ENCODE data around the gene MYO7B. TPM values are rescaled to one million over a fixed set of nuclear protein-coding genes. Genes with fewer than 3 reads are reported as not detected.
"Not testable (repeated sequence)": the region's sequence is repeated elsewhere in the genome, so short reads cannot be mapped to it uniquely, and the experiment has no call there.

Gene MYO7B
- total RNA-seq, 4 donors from 2014 or later = 0.30 to 0.78 TPM; not detected in 2

DNA sequence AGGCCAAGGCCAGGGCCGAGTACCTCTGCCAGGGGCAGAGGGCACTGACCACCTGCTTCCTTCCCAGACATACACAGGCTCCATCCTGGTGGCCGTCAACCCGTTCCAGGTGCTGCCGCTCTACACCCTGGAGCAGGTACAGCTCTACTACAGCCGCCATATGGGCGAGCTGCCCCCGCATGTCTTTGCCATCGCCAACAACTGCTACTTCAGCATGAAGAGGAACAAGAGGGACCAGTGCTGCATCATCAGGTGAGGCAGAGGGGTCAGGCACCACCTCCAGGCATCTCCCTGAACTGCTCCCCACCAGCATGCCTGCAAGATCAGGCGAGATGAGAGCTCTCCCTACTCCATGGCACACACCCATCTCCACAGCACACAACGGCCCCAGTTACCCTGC lies 31.1 kb downstream of the MYO7B start:
- DNase-seq (ENCODE audit: low spot score in 2 of 2) = no peak
- Histone ChIP-seq H3K36me3 (no peaks in the 10 kb centered on the region), H3K9me3 (no peaks in the 10 kb centered on the region), H3K27me3 (no peaks in the 10 kb centered on the region), H3K4me3 (no peak overlapping the region), H3K27ac (no peak overlapping the region), H3K4me1 (peaks cover 0 to 27% (median 17%) of the 10 kb centered on the region in 4 donors)
- 89% methylated on average over 7 to 10 of the region's 10 CpGs for WGBS, 2 donors
- TF ChIP-seq EP300 (IDR thresholded peaks at IDR 0.05) = no peak
- TF ChIP-seq, protein P1, sequence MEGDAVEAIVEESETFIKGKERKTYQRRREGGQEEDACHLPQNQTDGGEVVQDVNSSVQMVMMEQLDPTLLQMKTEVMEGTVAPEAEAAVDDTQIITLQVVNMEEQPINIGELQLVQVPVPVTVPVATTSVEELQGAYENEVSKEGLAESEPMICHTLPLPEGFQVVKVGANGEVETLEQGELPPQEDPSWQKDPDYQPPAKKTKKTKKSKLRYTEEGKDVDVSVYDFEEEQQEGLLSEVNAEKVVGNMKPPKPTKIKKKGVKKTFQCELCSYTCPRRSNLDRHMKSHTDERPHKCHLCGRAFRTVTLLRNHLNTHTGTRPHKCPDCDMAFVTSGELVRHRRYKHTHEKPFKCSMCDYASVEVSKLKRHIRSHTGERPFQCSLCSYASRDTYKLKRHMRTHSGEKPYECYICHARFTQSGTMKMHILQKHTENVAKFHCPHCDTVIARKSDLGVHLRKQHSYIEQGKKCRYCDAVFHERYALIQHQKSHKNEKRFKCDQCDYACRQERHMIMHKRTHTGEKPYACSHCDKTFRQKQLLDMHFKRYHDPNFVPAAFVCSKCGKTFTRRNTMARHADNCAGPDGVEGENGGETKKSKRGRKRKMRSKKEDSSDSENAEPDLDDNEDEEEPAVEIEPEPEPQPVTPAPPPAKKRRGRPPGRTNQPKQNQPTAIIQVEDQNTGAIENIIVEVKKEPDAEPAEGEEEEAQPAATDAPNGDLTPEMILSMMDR (IDR thresholded peaks at IDR 0.05) = no peak
- no peak for TF ChIP-seq POLR2A (IDR thresholded peaks at IDR 0.05)

DNA sequence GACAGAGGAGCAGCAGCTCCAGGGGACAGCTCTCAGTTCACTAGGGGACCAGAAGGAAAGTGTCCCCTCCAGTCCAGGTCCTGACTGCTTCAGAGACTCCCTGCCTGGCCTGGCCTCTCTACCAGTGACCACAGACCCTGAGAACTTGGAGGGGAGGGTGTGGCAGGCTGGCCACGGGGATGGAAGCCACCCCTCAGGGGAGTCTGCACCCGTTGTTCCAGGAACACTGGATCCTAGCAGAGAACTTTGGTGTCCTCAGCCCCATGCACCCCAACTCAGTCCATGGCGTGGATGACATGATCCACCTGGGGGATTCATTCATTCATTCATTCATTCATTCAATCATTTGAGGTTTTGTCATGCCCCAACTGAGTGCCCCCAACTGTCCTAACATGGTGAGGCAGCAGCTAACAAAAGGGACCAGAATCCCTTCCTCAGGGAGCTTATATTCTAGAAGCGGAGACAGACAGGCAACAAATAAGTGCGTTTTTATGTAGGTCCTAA lies 31.9 kb downstream of the MYO7B start:
- TF ChIP-seq, protein P1 (IDR thresholded peaks at IDR 0.05) = no peak
- TF ChIP-seq EP300 (IDR thresholded peaks at IDR 0.05) (no peak), POLR2A (IDR thresholded peaks at IDR 0.05) (no peak)
- no peaks in the 10 kb centered on the region for H3K27me3 ChIP-seq
- DNase-seq (ENCODE audit: low spot score in 2 of 2) = no peak

GRCh38 chr2:127568128-127568527 lies 32.6 kb downstream of the MYO7B start:
- H3K4me1 ChIP-seq = peaks cover 0 to 27% (median 17%) of the 10 kb centered on the region in 4 donors
- no peak overlapping the region for H3K27ac ChIP-seq
- no peaks in the 10 kb centered on the region for H3K36me3 ChIP-seq
- no peaks in the 10 kb centered on the region for H3K9me3 ChIP-seq
- TF ChIP-seq, protein P1 (IDR thresholded peaks at IDR 0.05) = no peak
- TF ChIP-seq EP300 (IDR thresholded peaks at IDR 0.05) (no peak), POLR2A (IDR thresholded peaks at IDR 0.05) (no peak)
- WGBS, 2 donors = 85 to 89% methylated on average over 6 of the region's 6 CpGs
- no peaks in the 10 kb centered on the region for H3K27me3 ChIP-seq
- H3K4me3 ChIP-seq = no peak overlapping the region
- DNase-seq (ENCODE audit: low spot score in 2 of 2) = no peak

More for the DNA sequence above, 31.9 kb downstream of the MYO7B start:
- Histone ChIP-seq H3K4me3 (no peak overlapping the region), H3K4me1 (peaks cover 0 to 27% (median 17%) of the 10 kb centered on the region in 4 donors), H3K9me3 (no peaks in the 10 kb centered on the region), H3K36me3 (no peaks in the 10 kb centered on the region), H3K27ac (no peak overlapping the region)
- WGBS, 2 donors = 82 to 85% methylated on average over 5 of the region's 5 CpGs

DNA sequence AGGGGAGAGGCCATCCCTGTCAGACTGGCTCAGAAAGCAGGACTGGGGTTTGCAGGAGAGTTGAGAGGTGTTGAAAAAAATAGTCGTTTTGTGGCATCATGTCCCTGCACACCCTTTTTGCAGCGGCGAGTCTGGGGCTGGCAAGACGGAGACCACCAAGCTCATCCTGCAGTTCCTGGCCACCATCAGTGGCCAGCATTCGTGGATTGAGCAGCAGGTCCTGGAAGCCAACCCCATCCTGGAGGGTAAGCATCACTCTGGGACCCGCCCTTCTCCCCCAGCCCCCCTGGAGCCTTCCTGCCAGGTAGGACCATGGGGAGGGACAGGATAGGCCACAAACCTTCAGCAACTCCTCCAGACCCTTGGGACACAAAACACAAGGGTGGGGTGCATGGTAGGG lies 34.2 kb downstream of the MYO7B start:
- Histone ChIP-seq H3K4me3 (no peak overlapping the region), H3K36me3 (no peaks in the 10 kb centered on the region), H3K9me3 (no peaks in the 10 kb centered on the region), H3K4me1 (peaks cover 0 to 27% (median 17%) of the 10 kb centered on the region in 4 donors), H3K27ac (no peak overlapping the region), H3K27me3 (no peaks in the 10 kb centered on the region)
- TF ChIP-seq, protein P1 (IDR thresholded peaks at IDR 0.05) = no peak
- TF ChIP-seq POLR2A (IDR thresholded peaks at IDR 0.05) (no peak), EP300 (IDR thresholded peaks at IDR 0.05) (no peak)
- no peak for DNase-seq (ENCODE audit: low spot score in 2 of 2)
- WGBS, 2 donors = 70 to 77% methylated on average over 6 of the region's 6 CpGs

- no peak for TF ChIP-seq EP300 (IDR thresholded peaks at IDR 0.05)
- TF ChIP-seq POLR2A (IDR thresholded peaks at IDR 0.05) = no peak
- TF ChIP-seq, protein P1 (IDR thresholded peaks at IDR 0.05) = no peak
- H3K4me1 ChIP-seq = peaks cover 0 to 27% (median 17%) of the 10 kb centered on the region in 4 donors
- no peaks in the 10 kb centered on the region for H3K36me3 ChIP-seq
- no peaks in the 10 kb centered on the region for H3K9me3 ChIP-seq
- H3K27ac ChIP-seq = peak overlapping the region in 1 of 4 donors; percentile 29
- WGBS, 2 donors = 45 to 51% methylated on average over 18 of the region's 18 CpGs
- DNase-seq (ENCODE audit: low spot score in 2 of 2) = peak in 1 of 2 donors; percentile 14
- no peaks in the 10 kb centered on the region for H3K27me3 ChIP-seq
- H3K4me3 ChIP-seq = no peak overlapping the region
These were observed 35.1 kb downstream of the MYO7B start for GRCh38 chr2:127570282-127571250.

DNA sequence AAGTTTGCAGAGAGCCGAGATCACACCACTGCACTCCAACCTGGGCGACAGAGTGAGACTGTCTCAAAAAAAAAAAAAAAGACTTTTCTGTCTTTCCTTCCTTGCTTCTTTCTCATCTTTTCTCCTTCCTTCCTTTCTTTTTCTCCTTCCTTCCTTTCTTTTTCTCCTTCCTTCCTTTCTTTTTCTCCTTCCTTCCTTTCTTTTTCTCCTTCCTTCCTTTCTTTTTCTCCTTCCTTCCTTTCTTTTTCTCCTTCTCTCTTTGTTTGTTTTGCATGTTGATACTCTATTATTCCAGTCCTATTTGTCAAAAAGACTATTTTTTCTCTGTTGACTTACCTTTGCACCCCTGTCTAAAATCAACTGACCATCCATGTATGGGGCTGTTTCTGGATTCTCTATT lies 36.9 kb downstream of the MYO7B start:
- WGBS, 2 donors = 95 to 96% methylated on average over 2 of the region's 2 CpGs
- not testable (repeated sequence) for DNase-seq (ENCODE audit: low spot score in 2 of 2); H3K4me3 ChIP-seq; H3K36me3 ChIP-seq; H3K9me3 ChIP-seq; H3K27ac ChIP-seq; H3K27me3 ChIP-seq
- H3K4me1 ChIP-seq = peaks cover 0 to 37% (median 19%) of the 10 kb centered on the region in 4 donors

All from tibial nerve (tissue), 4 donors.